RCC 7860 (cell line): Measurements from ENCODE around the gene KCNJ6.
A peak's percentile ranks its signal among the peaks of the same experiment; 100 is the strongest.
"Not testable (repeated sequence)": the region's sequence is repeated elsewhere in the genome, so short reads cannot be mapped to it uniquely, and the experiment has no call there.

ENCODE experiments used
- DNase-seq: peaks from one replicate; pipeline ENCODE4 v3.0.0-alpha.2; 2015; ENCODE audit warnings: low spot score
- FAIRE-seq: peaks from 2 replicates; lab custom pipeline; 2012; peaks lifted over from hg19 to GRCh38; lab: Jason Lieb, UNC

The KCNJ6 gene

GRCh38 chr21:37587635-37588177, 328.6 kb downstream of the KCNJ6 start:
- DNase-seq (no peak), FAIRE-seq (no peak)

GRCh38 chr21:37587203-37587602, 329.1 kb downstream of the KCNJ6 start:
- DNase-seq (no peak), FAIRE-seq (no peak)

- FAIRE-seq (no peak), DNase-seq (peak; percentile 38)
Observed at GRCh38 chr21:37582590-37582989, 333.7 kb downstream of the KCNJ6 start.

DNA sequence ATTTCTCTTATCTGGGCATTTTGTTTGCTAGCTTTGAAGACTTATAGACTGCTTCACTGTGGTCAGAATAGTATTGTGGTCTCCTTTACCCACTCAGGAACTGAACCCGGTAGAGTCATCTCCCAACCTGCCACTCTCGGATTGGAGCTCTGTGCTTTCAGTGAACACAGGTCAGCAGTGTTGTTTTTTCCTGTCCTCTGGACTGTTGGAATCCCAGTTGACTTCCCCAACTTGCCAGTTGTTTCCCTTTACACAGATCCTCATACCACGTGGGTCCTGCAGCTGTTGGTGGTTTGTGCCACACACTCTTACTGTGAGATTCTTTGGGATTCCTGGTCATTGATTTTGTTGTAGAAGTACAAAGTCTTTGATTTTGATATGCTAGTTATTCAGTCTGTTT, 335.6 kb downstream of the KCNJ6 start:
- no peak for DNase-seq
- FAIRE-seq = no peak

GRCh38 chr21:37579356-37579755, 336.9 kb downstream of the KCNJ6 start:
- no peak for DNase-seq
- FAIRE-seq = no peak

DNA sequence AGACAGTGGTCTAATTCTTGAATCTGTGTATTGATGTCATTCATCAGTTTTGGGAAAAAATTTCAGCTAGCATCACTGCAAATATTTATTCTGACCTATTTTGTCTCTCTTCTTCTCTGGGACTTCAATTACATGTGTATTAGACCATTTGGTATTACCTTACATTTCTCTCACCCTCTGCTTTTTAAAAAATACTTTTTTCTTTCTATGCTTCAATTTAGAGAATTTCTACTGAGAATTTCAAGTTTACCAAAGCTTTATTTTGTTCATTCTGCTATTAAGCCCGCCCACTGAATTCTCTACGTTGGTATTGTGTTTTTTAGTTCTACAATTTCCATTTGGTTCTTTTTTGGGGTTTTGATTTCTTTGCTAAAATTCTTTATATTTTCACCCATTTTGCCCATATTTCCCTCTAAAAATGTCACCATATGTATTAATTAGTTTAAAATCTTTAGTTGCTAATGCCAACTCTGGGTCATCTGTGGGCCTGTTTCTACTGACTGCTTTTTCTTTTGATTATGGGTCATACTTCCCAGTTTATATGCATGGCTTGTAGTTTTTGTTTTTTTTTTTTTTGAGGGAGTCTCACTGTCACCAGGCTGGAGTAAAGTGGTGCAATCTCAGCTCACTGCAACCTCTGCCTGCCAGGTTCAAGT, 337.7 kb downstream of the KCNJ6 start:
- no peak for DNase-seq
- no peak for FAIRE-seq

DNA sequence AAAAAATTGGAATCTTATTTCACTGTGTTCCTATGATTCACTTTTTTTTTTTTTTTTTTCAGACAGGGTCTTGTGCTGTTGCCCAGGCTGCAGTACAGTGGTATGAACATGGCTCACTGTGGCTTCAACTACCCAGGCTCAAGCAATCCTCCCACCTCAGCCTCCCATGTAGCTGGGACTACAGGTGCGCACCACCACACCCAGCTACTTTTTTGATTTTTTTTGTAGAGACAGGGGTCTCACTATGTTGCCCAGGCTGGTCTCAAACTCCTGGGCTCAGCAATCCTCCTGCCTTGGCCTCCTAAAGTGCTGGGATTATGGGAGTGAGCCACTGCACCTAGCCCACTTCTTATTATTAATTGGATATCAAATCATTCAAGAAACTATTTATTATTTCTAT, 339.3 kb downstream of the KCNJ6 start:
- not testable (repeated sequence) for FAIRE-seq

GRCh38 chr21:37575580-37575979, 340.7 kb downstream of the KCNJ6 start:
- FAIRE-seq (no peak), DNase-seq (no peak)

More for the DNA sequence above, 339.3 kb downstream of the KCNJ6 start:
- not testable (repeated sequence) for DNase-seq

DNA sequence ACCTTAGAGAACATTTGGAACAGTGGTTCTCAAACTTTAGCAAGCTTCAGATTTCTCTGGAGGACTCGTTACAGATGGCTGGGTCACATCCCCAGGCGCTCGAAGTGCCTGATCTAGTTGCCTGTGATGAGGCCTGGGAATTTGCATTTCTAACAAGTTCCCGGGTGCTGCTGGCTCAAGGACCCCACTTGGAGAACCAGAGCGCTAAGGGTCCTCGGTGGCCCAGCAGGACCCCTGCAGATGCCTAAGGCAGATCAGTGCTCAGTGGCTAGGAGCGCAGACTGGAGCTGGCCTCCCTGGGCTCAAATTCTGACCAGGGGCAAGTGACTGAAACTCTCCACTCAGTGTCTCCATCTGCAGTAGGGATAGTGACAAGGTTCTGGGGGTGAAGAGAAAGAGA, 341.5 kb downstream of the KCNJ6 start:
- FAIRE-seq (no peak), DNase-seq (no peak)

GRCh38 chr21:37574316-37574715, 341.9 kb downstream of the KCNJ6 start:
- FAIRE-seq (no peak), DNase-seq (no peak)

- DNase-seq = no peak
- no peak for FAIRE-seq
Observed at GRCh38 chr21:37571442-37571841, 344.8 kb downstream of the KCNJ6 start.

GRCh38 chr21:37568916-37569315, 347.3 kb downstream of the KCNJ6 start:
- FAIRE-seq (no peak), DNase-seq (no peak)

GRCh38 chr21:37568415-37568814, 347.8 kb downstream of the KCNJ6 start:
- FAIRE-seq = no peak
- no peak for DNase-seq

GRCh38 chr21:37566790-37567615, 349.3 kb downstream of the KCNJ6 start:
- FAIRE-seq (no peak), DNase-seq (no peak)

GRCh38 chr21:37565530-37566223, 350.6 kb downstream of the KCNJ6 start:
- DNase-seq (no peak), FAIRE-seq (no peak)

DNA sequence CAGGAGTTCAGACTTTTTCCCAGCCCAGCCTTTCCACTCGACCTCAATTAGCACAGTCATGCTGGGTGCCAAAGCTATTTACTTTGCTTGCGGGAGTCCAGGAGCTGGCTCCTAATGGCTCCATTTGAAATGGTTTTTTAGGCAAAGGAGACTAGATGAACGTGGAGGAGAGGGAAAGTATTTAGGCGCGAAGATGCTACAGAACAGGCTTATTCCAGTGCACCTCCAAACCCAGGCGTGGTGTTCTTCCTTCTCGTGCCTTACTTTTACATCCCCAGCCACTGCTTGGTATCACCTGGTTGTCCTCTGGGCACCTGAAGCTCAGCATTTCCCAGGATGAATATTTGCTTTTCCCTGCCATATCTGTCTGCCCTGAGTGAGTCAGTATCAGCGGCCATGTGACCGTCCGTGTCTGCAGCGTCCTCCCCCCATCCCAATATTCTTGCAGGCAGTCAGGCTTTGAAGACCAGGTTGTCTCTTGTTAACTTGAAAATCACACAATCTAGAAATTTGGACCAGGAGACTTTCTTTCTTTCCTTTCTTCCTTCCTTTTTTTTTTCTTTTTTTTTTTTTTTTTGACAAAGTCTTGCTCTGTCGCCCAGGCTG, 351.2 kb downstream of the KCNJ6 start:
- DNase-seq (peak; percentile 35), FAIRE-seq (no peak)

GRCh38 chr21:37564341-37564923, 351.8 kb downstream of the KCNJ6 start:
- DNase-seq = peak; percentile 99
- peak; percentile 89 for FAIRE-seq

DNA sequence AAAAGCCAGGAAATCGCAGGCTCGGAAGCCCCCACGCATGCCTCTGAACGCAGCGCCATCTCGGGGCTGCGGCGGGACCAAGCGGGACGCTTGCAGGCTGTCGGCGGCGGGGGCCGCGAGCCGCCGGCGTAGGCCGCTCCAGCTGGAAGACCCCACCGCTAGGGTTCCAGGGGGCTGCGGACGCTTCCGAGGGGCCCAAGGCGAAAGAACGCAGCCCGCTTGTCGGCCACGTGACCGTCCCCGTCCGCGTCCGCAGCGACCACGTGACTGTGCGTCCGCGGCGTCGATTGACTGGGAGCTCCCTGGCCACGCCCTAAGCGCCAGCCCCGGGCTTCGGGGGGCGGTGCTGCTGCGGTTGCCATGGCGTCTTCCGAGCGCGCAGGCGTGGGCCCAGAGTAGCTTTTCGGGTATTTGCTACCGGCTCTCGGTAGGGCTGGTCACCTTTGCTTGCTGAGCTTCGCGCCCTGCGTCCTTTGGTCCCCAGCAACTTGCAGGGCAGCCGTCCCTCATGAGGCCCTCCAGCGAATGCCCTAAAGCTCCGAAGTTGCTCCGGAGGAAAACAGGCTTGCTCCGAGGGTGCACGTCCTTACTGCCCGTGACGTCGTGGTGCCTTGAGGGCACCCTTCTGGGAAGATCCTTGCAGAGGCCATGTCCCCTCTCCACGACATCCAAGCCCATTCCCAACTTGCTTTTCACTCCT, 352.5 kb downstream of the KCNJ6 start:
- FAIRE-seq (no peak), DNase-seq (peak; percentile 60)

DNA sequence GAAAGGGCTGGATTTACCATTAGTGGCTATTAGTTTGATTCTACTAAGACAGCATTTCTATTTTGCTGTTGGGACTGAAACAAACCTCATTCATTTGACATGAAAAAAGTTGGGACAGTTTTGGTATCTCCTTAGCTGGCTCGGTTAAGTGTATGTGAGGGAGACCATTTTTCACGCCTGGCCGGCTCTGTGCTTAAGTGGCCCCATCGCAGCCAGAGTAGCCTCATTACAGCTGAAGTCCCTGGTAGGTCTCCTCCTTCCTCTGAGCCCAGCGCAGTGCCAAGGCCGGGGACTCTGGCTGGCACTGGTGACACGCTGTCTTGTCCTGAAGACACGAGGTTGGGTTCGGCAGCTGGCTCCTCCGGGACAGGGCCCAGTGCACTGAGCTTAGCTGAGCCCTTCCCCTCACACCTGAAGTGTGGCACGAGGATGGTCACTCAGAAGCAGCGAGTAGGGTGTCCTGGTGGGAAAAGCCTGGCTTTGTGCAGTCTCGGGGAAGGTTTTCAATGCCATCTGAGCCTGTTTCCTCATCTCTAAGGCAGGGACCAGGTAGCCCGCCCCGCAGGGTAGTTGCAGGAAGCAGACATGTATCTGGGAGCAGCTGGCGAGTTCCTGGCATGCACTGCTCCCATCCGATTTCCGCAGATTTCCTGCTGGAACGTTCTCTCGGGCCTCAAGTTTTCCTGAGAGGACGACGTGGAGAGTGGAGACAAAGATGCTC, 353.2 kb downstream of the KCNJ6 start:
- FAIRE-seq (no peak), DNase-seq (no peak)
